ENCODE measurements around the gene ADH7. TPM values are rescaled to one million over a fixed set of nuclear protein-coding genes. Genes with fewer than 3 reads are reported as not detected.
A peak's percentile ranks its signal among the peaks of the same experiment; 100 is the strongest.

The ADH7 gene
- polyA plus RNA-seq, 3 donors: not detected

- Histone ChIP-seq H3K79me2 (ENCODE audit: insufficient read depth, low read length) (no peaks in the 10 kb centered on the region), H3K27me3 (ENCODE audit: control insufficient read depth in 2 of 2, insufficient read depth in 2 of 2, low read length in 2 of 2) (no peaks in the 10 kb centered on the region), H3K9me3 (replicated peaks in 1 of 2; ENCODE audit: control insufficient read depth in 1 of 2, insufficient read depth in 1 of 2, low read length in 2 of 2) (no peaks in the 10 kb centered on the region), H2AFZ (ENCODE audit: insufficient read depth, low read depth, low read length, poor library complexity, severe bottlenecking) (no peak overlapping the region), H3K36me3 (replicated peaks in 1 of 2; ENCODE audit: control insufficient read depth in 1 of 2, insufficient read depth in 2 of 2, low read length in 2 of 2) (no peaks in the 10 kb centered on the region), H3K9ac (ENCODE audit: insufficient read depth, low read length, poor library complexity, severe bottlenecking) (no peak overlapping the region), H4K20me1 (ENCODE audit: insufficient read depth, low read length) (no peaks in the 10 kb centered on the region), H3K4me3 (replicated peaks in 1 of 3; ENCODE audit: low read depth in 2 of 3, low read length in 3 of 3) (no peak overlapping the region), H3K4me1 (ENCODE audit: control insufficient read depth in 1 of 2, insufficient read depth in 2 of 2, low read length in 2 of 2) (no peaks in the 10 kb centered on the region), H3K27ac (ENCODE audit: low read depth in 1 of 2, low read length in 2 of 2) (no peak overlapping the region), H3K4me2 (replicated peaks; ENCODE audit: extremely low read depth, low read length, poor library complexity, severe bottlenecking) (no peak overlapping the region)
- Mint-ChIP-seq H3K36me3 (no peaks in the 10 kb centered on the region), H3K27me3 (ENCODE audit: low read depth in 3 of 3) (peaks cover 4 to 7% (median 4%) of the 10 kb centered on the region in 3 donors), H3K27ac (no peak overlapping the region), H3K4me3 (no peak overlapping the region), H3K4me1 (no peaks in the 10 kb centered on the region), H3K9me3 (no peaks in the 10 kb centered on the region)
- peak; percentile 0 to 14 (median 14) for DNase-seq
- TF ChIP-seq CTCF (IDR thresholded peaks at IDR 0.05): peak; percentile 71
- no CpG with 5 or more reads among the region's 4 CpGs for WGBS (ENCODE audit: insufficient coverage)
- intact Hi-C loops (cut with micrococcal nuclease): no loop called here
Observed at GRCh38 chr4:99462875-99463464, 27.8 kb upstream of the ADH7 start.

GRCh38 chr4:99461623-99462401 lies 26.7 kb upstream of the ADH7 start:
- intact Hi-C loops (cut with micrococcal nuclease): no loop called here
- Histone ChIP-seq H2AFZ (ENCODE audit: insufficient read depth, low read depth, low read length, poor library complexity, severe bottlenecking) (no peak overlapping the region), H3K27me3 (ENCODE audit: control insufficient read depth in 2 of 2, insufficient read depth in 2 of 2, low read length in 2 of 2) (no peaks in the 10 kb centered on the region), H3K9me3 (replicated peaks in 1 of 2; ENCODE audit: control insufficient read depth in 1 of 2, insufficient read depth in 1 of 2, low read length in 2 of 2) (no peaks in the 10 kb centered on the region), H3K4me1 (ENCODE audit: control insufficient read depth in 1 of 2, insufficient read depth in 2 of 2, low read length in 2 of 2) (no peaks in the 10 kb centered on the region), H3K27ac (ENCODE audit: low read depth in 1 of 2, low read length in 2 of 2) (no peak overlapping the region), H3K36me3 (replicated peaks in 1 of 2; ENCODE audit: control insufficient read depth in 1 of 2, insufficient read depth in 2 of 2, low read length in 2 of 2) (no peaks in the 10 kb centered on the region), H4K20me1 (ENCODE audit: insufficient read depth, low read length) (no peaks in the 10 kb centered on the region), H3K4me3 (replicated peaks in 1 of 3; ENCODE audit: low read depth in 2 of 3, low read length in 3 of 3) (no peak overlapping the region), H3K9ac (ENCODE audit: insufficient read depth, low read length, poor library complexity, severe bottlenecking) (no peak overlapping the region), H3K4me2 (replicated peaks; ENCODE audit: extremely low read depth, low read length, poor library complexity, severe bottlenecking) (no peak overlapping the region), H3K79me2 (ENCODE audit: insufficient read depth, low read length) (no peaks in the 10 kb centered on the region)
- no peak overlapping the region for H3K4me3 Mint-ChIP-seq
- no peak overlapping the region for H3K27ac Mint-ChIP-seq
- no peaks in the 10 kb centered on the region for H3K4me1 Mint-ChIP-seq
- H3K36me3 Mint-ChIP-seq: no peaks in the 10 kb centered on the region
- TF ChIP-seq CTCF (IDR thresholded peaks at IDR 0.05): no peak
- H3K9me3 Mint-ChIP-seq: no peaks in the 10 kb centered on the region
- no peak for DNase-seq
- WGBS (ENCODE audit: insufficient coverage): 20% methylated on average over 2 of the region's 4 CpGs
- peaks cover 4 to 5% (median 4%) of the 10 kb centered on the region in 3 donors for H3K27me3 Mint-ChIP-seq (ENCODE audit: low read depth in 3 of 3)
